ENCODE measurements around the gene PTPRD. TPM values are rescaled to one million over a fixed set of nuclear protein-coding genes. Genes with fewer than 3 reads are reported as not detected.

PTPRD gene
- total RNA-seq, 1 donor from 2014 or later = 5.7 TPM

GRCh38 chr9:8769153-8769552 lies 1843.6 kb downstream of the PTPRD start:
- Mint-ChIP-seq H3K27ac (ENCODE audit: unreplicated experiment) (no peak overlapping the region), H3K4me3 (ENCODE audit: unreplicated experiment) (no peak overlapping the region), H3K27me3 (ENCODE audit: low read depth) (no peaks in the 10 kb centered on the region), H3K4me1 (ENCODE audit: low read depth) (peaks cover 2% of the 10 kb centered on the region), H3K36me3 (ENCODE audit: low read depth) (no peaks in the 10 kb centered on the region), H3K9me3 (ENCODE audit: low read depth) (no peaks in the 10 kb centered on the region)
- no peak for DNase-seq (ENCODE audit: low spot score)
- no peak for TF ChIP-seq CTCF (IDR thresholded peaks at IDR 0.05)

- no peaks in the 10 kb centered on the region for H3K27me3 Mint-ChIP-seq (ENCODE audit: low read depth)
- no peak overlapping the region for H3K27ac Mint-ChIP-seq (ENCODE audit: unreplicated experiment)
- no peak for TF ChIP-seq CTCF (IDR thresholded peaks at IDR 0.05)
- no peak overlapping the region for H3K4me3 Mint-ChIP-seq (ENCODE audit: unreplicated experiment)
- DNase-seq (ENCODE audit: low spot score) = no peak
- no peaks in the 10 kb centered on the region for H3K9me3 Mint-ChIP-seq (ENCODE audit: low read depth)
- no peaks in the 10 kb centered on the region for H3K36me3 Mint-ChIP-seq (ENCODE audit: low read depth)
- peaks cover 4% of the 10 kb centered on the region for H3K4me1 Mint-ChIP-seq (ENCODE audit: low read depth)
Measured at GRCh38 chr9:8766096-8766495, 1846.7 kb downstream of the PTPRD start.

GRCh38 chr9:8764051-8764450 lies 1848.8 kb downstream of the PTPRD start:
- Mint-ChIP-seq H3K27ac (ENCODE audit: unreplicated experiment) (no peak overlapping the region), H3K9me3 (ENCODE audit: low read depth) (no peaks in the 10 kb centered on the region), H3K27me3 (ENCODE audit: low read depth) (no peaks in the 10 kb centered on the region), H3K4me3 (ENCODE audit: unreplicated experiment) (no peak overlapping the region), H3K4me1 (ENCODE audit: low read depth) (peaks cover 11% of the 10 kb centered on the region), H3K36me3 (ENCODE audit: low read depth) (no peaks in the 10 kb centered on the region)
- DNase-seq (ENCODE audit: low spot score) = no peak
- no peak for TF ChIP-seq CTCF (IDR thresholded peaks at IDR 0.05)

- Mint-ChIP-seq H3K4me3 (ENCODE audit: unreplicated experiment) (no peak overlapping the region), H3K9me3 (ENCODE audit: low read depth) (no peaks in the 10 kb centered on the region), H3K36me3 (ENCODE audit: low read depth) (no peaks in the 10 kb centered on the region), H3K4me1 (ENCODE audit: low read depth) (peaks cover 11% of the 10 kb centered on the region), H3K27ac (ENCODE audit: unreplicated experiment) (no peak overlapping the region), H3K27me3 (ENCODE audit: low read depth) (no peaks in the 10 kb centered on the region)
- no peak for TF ChIP-seq CTCF (IDR thresholded peaks at IDR 0.05)
- no peak for DNase-seq (ENCODE audit: low spot score)
Measured at GRCh38 chr9:8762479-8763085, 1850.2 kb downstream of the PTPRD start.

GRCh38 chr9:8760000-8760767 lies 1852.6 kb downstream of the PTPRD start:
- Mint-ChIP-seq H3K27me3 (ENCODE audit: low read depth) (no peaks in the 10 kb centered on the region), H3K4me1 (ENCODE audit: low read depth) (peaks cover 11% of the 10 kb centered on the region), H3K36me3 (ENCODE audit: low read depth) (no peaks in the 10 kb centered on the region), H3K27ac (ENCODE audit: unreplicated experiment) (no peak overlapping the region), H3K9me3 (ENCODE audit: low read depth) (no peaks in the 10 kb centered on the region), H3K4me3 (ENCODE audit: unreplicated experiment) (no peak overlapping the region)
- no peak for DNase-seq (ENCODE audit: low spot score)
- TF ChIP-seq CTCF (IDR thresholded peaks at IDR 0.05) = no peak

Data from chondrocyte (in vitro differentiated cells).